NCI-H1417 treated with DMSO at 0.1 percent for 48 hours (cell line): ENCODE results near the gene SLC19A1.
A peak's percentile ranks its signal among the peaks of the same experiment; 100 is the strongest.

ENCODE experiments used
- DNase-seq: peaks from one replicate; lab custom pipeline; 2025; lab: John Stamatoyannopoulos, UW

The SLC19A1 gene

DNA sequence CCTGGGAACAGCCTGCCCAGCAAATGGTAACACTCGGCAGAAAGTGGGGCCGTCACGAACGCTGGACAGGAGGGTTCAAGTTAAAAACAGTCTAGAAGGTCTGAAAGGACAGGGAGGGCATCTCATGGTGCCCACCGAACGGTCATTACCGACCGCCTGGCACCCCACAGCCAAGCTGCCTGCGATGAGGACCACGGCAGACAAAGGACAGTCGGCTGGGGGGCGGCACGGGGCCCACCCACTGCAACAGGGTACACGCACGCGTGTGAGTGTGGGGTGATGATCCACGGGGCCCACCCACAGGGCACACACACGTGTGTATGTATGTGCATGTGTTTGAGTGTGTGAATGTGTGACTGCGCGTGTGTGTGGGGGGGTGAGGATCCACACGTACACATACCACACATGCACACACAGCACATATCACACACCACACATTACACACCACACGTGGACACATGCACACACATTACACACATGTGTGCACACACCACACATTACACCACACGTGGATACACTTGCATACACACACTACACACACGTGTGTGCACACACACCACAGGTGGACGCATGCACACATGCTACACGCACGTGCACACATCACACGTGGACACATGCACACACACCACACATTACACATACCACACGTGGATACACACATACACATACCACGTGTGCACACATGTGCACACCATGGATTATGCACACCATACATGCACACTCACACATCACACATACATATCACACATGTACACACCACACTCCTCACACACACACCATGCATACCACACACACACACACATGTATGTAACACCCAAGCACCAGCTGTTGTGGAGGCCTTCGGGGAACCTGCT is 63.2 kb downstream of the SLC19A1 start:
- DNase-seq, result no peak

DNA sequence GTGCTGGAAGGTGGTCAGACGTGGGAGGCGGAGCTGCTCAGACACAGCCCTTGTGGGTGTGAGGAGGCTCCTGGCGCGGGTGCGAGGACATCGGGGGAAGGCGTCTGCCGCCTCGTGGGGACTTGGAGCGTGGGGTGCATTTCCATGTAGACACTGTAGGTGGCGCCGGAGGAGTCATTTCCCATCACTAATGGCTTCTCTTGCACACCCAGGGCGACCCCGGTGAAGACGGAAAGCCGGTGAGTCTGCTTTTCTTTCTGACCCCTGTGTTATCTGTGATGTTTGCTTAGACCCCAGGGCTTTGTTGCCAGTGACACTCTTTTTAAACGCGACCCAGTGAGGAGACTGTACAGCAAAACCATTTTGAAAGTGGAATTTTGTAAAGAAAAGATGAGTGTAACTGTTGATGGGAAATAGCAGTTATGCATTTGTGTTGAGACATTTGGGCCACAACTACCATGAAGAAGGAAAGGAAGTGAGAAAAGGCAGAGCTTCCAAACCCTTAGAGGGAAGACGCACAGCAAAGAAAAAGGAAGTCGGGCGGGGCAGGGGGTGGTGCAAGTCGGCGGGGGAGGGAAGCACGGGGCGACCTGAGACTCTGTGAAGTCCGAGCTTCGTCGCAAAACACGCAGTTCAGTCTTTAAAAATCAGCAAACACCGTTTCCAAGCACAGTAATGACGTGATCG is 64.0 kb downstream of the SLC19A1 start:
- peak; percentile 53 for DNase-seq

- no peak for DNase-seq
These were observed 64.8 kb downstream of the SLC19A1 start for GRCh38 chr21:45477176-45478114.

DNA sequence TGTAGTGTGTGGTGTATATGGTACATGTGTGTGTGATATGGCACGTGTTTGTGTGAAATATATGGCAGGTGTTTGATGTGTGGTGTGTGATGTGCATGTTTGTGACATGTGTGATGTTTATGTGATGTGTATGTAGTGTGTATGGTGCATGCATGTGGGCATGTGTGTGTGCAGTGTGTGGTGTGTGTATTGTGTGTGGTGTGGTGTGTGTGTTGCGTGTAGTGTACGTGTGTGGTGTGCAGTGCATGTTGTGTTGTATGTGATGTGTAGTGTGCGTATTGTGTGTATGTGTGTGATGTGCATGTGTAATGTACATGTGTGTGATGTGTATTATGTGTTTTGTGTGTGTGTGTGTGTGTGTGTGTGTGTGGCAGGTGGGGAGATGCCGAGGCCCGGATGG is 65.7 kb downstream of the SLC19A1 start:
- DNase-seq, result no peak

DNA sequence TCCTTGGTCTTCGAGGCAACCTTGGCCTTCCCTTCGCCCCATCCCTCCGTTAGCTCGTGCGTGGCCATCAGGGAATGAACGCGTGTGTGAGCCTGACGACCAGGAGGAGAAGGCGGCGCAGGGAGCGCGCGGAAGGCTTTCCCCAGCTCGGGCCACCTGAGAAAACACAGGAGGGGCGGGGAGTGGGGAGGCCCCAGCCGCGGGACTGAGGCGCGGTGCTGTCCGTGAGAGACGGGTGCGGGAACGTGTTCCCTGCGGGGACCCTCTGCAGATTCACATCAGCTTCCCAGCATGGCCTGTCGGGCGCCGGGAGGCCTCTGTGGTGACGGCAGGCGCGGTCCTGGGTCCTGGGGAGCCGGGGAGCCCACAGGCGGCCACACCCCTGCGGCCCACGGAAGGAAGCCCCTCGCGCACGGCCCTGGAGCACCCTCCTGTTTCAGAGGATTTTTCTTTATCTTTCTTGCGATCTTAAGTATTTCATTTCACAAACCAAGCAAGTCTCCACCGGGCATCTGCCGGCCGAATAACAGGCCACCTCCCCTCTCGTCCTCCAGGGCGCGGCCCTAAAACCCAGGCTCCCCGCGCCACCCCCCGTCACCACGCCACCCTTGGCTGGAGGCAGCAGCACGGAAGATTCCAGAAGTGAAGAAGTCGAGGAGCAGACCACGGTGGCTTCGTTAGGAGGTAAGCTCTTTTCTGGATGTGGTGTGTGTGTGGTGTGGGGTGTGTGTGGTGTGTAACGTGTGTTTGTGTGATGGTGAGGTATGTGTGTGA is 66.3 kb downstream of the SLC19A1 start:
- DNase-seq, result no peak

DNA sequence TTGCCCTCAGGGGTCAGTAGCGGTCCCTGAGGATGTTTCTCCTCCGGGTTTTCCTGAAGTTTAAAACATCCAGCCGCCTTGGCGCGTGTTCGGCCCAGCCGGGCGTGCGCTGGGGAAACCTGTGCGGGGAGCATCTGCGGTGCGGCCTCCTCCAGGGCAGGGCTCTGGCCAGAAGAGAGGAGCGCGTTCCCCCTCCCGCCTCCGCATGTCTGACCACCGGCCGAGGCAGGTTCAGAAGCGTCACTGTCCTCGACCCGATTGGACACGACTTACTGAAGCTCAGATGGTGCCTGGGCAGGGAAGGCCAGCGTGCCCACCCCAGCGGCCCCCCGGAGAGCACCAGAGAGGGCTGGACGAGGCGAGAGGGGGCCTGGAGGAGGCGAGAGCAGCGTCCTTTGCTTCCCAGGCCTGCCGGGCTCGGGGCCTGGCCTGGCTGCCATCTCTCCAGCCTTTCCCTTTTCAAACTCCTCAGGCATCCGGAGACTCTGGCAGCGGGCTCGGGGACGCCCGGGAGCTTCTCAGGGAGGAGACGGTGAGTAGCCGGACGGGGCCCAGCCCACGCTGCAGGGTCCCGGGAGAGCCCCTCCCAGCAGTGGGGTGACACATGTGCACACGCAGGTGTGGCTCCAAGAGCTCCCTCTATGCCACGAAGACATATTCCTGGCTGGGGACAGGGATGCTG is 67.1 kb downstream of the SLC19A1 start:
- DNase-seq, result no peak

DNA sequence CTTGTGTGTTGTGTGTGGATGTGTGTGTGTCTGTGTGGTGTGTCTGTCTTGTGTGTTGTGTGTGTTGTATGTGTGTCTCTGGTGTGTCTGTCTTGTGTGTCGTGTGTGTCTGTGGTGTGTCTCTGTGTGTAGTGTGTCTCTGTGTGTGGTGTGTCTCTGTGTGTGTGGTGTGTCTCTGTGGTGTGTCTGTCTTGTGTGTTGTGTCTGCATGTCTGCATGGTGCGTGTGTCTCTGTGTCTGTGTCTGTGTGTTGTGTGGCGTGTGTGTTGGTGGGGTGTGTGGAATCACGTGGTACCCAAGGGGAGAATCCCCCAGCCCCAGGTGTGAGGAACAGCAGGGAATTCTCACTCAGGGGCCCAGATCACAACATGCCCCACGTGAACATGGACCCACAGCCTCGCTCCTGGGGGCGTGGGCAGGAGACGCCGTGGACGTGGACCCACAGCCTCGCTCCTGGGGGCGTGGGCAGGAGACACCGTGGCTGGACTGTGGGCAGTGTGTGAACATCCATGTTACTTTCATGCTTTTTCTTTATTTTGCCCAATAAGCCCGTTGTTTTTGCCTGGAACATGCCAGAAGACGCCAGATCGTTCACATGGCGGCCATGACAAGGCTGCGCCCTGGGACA is 67.8 kb downstream of the SLC19A1 start:
- no peak for DNase-seq

DNA sequence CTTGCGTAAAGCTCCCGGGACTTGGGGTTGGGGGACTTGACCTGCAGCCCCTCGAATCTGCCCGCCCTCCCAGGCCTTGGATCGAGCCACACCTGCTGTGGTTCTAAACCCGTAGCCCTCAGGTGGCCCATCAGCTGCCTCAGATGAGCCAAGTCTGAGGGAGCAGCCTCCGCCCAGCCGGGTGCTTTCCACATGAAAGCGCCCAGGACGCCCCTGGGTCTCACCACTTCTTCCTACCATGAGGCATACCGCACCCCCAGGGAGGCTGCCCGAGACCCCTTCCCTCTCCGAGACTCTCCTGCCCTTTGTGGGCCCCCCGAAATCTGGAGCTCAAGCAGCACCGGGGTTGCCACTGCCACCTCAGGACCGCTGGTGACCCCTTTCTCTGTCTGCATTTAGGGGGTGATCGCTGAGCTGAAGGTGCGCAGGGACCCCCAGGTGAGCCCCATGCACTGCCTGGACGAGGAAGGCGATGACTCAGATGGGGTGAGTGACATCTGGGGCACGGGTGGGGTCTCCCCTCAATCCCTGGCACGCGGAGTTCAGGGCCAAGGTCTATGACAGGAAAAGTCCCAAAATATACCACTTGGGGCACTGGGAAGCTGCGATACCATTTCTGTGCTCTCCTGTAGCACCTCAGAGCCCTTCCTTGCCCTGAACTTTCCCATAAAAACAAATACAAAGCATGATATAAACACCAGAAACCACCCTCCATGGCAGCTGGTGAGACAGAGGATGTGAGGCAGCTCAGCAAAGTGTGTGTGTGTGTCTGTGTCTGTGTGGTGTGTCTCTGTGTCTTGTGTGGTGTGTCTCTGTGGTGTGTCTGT is 68.5 kb downstream of the SLC19A1 start:
- DNase-seq, result no peak

- no peak for DNase-seq
These were observed 69.5 kb downstream of the SLC19A1 start for GRCh38 chr21:45472445-45473365.

GRCh38 chr21:45471525-45472221 is 70.6 kb downstream of the SLC19A1 start:
- DNase-seq, result no peak

GRCh38 chr21:45470773-45471524 is 71.3 kb downstream of the SLC19A1 start:
- no peak for DNase-seq

- DNase-seq, result no peak
These were observed 72.1 kb downstream of the SLC19A1 start for GRCh38 chr21:45470087-45470515.

DNA sequence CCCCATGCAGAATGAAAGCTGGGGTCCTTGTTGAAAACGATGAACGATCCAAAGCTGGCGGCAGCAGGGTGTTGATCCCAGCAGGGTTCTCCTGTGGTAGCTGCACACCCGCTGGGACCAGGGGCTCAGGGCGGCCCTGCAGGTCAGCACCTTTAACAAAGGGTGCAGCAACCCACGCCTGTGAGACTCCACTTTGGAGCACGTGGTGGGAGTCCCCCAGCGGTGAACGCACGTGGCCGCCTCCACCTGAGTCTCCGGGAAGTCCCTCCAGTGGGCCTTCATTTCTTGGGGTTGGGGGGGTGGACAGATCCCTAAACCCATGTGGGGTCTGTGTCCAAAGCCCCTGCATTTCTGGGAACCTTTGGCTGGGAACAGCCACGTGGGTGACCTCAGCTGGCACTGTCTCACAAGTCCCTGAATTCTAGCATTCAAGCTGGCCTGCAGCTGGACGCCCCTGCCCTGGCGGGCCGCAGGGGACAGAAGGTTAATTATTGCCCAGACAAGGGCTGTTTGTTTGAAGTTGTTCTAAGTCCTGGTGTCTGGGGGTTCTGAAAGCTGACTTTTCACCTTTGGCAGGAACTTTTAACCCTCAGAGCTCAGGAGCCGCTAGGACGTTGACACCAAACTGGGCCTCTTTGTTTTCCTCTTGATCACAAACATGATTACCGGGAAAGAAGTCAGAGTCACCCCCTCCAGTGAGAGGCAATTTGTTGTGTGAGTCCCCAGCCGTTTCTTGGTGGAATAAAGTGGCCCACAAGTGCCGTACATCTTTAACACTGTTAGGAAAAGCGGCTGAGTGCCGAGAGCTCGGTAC is 72.8 kb downstream of the SLC19A1 start:
- no peak for DNase-seq

GRCh38 chr21:45468971-45469272 is 73.3 kb downstream of the SLC19A1 start:
- DNase-seq, result no peak

DNA sequence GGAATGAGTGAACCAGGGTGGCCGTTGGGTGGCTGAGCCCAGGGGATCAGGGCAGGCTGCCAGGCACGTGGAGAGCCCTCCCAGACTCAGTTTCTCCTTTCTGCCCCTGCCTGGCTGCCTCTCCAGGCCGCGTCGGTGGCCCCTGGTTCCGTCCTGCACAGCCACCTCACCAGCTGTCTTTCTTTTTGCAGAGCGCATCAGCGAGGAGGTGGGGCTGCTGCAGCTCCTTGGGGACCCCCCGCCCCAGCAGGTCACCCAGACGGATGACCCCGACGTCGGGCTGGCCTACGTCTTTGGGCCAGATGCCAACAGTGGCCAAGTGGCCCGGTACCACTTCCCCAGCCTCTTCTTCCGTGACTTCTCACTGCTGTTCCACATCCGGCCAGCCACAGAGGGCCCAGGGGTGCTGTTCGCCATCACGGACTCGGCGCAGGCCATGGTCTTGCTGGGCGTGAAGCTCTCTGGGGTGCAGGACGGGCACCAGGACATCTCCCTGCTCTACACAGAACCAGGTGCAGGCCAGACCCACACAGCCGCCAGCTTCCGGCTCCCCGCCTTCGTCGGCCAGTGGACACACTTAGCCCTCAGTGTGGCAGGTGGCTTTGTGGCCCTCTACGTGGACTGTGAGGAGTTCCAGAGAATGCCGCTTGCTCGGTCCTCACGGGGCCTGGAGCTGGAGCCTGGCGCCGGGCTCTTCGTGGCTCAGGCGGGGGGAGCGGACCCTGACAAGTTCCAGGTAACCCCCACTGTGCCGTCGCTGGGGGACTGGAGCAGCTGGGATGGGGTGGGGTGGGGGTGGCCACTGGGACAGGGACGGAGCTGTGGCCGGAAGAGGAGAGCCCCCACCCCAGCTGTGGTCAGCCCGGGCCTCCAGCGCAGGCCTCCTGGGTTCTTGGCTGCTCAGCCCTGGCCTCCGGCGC is 73.9 kb downstream of the SLC19A1 start:
- no peak for DNase-seq
